SW480 (cell line): ENCODE measurements around the gene ELAVL1.
"Not testable (repeated sequence)": the region's sequence is repeated elsewhere in the genome, so short reads cannot be mapped to it uniquely, and the experiment has no call there.

Experiments
- DNase-seq: peaks from one replicate; pipeline ENCODE4 v3.0.0-alpha.2; 2016; ENCODE audit warnings: low spot score

ELAVL1 gene

GRCh38 chr19:7921967-7922835, 83.2 kb downstream of the ELAVL1 start:
- no peak for DNase-seq

DNA sequence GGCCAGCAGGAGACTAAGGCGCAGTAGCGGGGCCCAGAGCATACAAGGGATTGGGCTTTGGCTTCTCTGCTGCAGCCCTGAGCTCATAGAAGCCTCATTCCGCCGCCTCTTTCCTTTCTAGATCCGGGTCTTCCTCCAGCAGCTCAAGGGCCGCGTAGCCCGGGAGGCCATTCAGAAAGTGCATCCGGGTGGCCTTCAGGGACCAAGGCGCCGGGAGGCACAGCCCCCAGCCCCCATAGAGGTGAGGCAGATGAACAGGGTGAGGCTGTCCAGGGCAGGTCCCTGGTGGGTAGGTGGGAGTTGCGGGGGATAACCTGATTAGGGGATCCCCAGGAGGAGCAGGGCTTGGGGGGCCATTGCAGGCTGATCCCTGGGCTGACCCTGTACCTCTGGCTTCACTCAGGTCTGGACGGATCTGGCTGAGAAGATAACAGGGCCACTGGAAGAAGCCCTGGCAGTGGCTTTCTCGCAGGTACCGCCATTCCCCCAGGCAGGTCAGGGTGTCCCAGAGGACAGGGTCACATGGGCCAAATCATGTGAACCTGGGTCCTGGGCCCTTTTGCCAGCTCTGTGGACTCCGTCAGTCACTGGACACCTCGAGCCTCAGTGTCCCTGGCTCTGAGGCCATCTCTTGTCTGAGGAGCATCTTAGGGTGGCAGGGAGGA, 84.0 kb downstream of the ELAVL1 start:
- DNase-seq = no peak

GRCh38 chr19:7920519-7921301, 84.7 kb downstream of the ELAVL1 start:
- DNase-seq = peak; percentile 95

DNA sequence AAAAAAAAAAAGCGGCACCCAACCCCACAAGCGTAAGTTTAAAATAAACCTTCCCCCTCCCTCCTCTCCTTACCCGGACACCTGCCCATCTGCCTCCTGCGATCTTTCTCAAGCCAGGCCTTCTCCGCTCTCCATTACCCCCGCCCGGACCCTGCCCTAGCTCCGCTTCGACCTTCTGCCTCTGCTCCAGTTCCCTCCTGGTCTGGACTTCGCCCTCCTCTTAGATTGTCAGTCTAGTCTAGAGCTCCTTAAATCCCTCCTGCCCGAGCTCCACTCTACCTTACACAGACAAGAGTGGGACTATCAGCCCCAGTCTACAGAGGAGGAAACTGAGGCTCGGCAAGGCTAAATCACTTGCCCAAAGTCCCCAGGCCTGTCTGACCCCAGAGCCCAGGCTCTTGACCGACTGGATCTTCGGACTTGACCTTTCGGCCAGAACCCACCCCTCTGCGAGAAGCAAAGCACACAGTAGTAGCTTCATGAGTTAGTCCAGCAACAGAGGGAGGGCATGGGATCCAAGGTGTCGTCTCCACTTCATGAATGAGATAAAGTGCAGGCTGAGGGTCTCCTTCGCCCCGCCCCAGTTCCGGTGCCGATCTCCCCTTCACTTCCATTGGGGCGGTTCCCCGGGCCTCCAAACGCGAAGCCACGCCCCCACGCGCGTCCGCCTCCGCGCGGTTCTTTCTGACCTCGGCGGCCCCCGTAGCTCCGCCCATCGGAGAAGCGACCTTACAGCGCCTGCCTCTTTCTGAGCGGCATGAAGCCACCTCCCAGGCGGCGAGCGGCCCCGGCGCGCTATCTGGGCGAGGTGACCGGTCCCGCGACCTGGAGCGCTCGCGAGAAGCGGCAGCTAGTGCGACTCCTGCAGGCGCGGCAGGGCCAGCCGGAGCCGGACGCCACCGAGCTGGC, 85.6 kb downstream of the ELAVL1 start, which contains the start of gene SNAPC2:
Gene SNAPC2, plus strand, starts transcription at position 729 of the 909 bp plus-strand sequence. Its CDS starts 29 bp downstream, at position 758.
- peak; percentile 93 for DNase-seq

DNA sequence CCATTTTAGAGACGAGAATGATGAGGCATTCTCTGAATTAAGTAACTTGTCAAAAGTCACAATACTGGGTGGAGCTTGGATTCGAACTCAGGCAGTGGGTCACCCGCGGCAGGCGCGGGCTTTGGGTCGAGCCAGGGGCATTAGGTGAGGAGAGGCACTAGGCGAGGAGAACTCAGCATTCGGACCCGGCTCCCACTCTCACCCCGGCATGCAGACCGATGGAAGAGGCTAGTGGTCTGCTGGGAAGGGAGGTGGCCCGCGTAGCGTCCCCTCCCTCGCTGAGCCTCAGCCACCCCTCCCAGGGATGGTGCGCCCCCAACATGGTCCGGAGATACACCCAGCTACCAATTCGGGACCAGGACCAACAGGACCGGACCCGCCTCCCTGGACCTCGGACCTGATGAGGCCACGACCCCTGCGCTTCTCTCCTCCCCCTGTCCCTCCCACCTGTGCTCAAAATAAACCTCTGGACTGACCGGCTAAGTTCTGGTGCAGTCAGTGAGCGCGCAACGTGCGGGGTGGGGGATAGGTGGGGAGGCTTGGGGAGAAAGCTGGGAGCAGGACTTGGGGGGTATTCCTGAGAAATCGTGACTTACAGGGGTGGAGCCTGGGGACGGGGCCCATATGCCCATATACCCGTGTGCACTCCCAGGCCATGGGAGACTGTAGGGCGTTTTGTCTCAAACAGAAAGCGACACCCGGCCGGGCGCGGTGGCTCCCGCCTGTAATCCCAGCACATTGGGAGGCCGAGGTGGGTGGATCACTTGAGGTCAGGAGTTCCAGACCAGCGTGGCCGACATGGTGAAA, 86.6 kb downstream of the ELAVL1 start:
- no peak for DNase-seq

GRCh38 chr19:7918062-7918614, 87.3 kb downstream of the ELAVL1 start:
- not testable (repeated sequence) for DNase-seq

- DNase-seq = peak; percentile 68
Observed at GRCh38 chr19:7917267-7918061, 88.0 kb downstream of the ELAVL1 start.

DNA sequence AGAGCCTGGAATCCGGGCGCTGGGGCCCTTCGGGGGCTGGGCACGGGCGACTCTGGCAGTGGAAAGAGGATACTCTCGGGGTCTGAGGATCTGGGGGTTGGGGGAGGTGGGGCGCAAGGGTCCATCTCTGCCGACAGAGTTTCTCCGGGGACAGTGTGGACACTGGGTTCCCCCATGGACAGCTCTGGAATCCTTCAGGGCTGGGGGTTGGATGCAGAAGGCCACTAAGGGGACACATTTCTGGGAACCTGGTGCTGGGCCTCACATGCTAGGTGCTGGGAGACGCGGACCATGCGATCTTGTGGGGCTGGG, 88.5 kb downstream of the ELAVL1 start:
- peak; percentile 34 for DNase-seq

GRCh38 chr19:7916103-7916954, 89.1 kb downstream of the ELAVL1 start:
- peak; percentile 46 for DNase-seq

DNA sequence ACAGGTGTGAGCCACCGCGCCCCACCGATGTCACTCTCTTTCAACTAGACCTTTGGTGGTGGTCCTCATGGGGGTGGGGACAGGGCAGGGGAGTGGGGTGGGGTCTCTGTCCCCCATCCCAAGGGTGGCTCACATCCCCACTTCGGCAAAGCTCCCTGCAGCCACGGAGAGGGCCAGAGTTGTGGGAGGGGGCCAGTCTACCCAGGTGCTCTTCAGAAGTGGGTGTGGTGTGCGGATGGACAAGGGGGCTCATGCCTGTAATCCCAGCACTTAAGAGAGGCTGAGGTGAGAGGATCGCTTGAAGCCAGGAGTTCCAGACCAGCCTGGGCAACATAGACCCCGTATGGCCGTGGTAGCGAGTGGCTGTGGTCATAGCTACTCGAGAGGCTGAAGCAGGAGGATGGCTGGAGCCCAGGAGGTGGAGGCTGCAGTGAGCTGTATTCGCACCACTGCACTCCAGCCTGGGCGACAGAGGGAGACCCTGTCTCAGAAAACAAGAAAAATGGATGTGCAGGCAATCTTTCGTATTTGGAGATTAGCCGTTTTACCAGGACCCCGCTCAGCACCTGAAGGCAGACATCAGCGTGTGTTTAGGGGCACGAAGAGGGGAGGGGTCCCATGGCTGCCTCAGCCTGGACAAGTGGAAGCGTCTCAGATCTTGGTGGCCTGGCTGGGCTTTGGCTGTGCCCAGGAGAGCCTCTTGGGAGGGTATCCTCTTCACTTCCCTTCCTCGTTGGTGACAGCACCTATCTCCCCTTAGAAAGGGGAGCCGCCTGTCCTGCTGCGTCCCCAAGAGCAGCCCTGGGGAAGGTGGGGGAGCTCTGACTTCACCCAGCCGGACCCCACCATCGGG, 90.0 kb downstream of the ELAVL1 start:
- DNase-seq = no peak

GRCh38 chr19:7914598-7915045, 90.8 kb downstream of the ELAVL1 start, which contains the start of gene TGFBR3L:
TGFBR3L (plus strand) TSS chr19:7914830.
- no peak for DNase-seq

DNA sequence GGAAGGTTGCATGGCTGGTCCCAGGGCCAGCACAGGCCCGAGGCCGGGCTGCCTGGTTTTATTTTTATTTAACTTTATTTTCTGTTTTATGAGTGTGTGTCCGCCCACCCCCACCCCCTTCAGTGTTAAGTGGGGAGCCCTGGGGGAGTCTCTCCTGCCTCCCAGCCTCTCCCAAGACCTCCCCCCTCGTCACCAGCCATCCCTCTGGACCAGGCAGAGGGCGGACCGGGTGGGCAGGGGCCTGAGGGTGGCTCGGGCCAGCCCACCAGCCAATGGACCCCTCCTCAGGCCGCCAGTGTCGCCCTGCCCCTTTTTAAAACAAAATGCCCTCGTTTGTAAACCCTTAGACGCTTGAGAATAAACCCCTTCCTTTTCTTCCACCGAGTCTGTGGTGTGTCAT, 91.3 kb downstream of the ELAVL1 start:
- DNase-seq = no peak

DNA sequence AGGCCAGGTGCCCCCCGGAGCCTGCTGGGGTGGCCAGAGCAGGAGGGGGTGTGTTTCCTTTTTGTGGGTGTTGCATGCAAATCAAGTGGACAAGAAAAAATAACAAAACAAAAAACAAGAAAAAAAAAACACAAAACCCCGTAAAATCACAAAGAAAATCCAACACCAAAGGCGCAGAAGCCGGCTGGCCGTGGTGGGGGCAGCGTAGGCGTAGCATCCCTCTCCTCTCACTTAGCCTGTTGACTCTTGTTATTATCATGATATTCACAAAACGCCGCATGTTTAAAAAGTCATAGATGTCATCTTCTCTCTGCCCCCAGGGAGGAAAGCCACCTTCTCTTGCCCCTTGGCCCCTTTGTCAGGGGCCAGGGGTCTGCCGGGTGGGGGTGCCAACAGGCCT, 91.8 kb downstream of the ELAVL1 start:
- no peak for DNase-seq

DNA sequence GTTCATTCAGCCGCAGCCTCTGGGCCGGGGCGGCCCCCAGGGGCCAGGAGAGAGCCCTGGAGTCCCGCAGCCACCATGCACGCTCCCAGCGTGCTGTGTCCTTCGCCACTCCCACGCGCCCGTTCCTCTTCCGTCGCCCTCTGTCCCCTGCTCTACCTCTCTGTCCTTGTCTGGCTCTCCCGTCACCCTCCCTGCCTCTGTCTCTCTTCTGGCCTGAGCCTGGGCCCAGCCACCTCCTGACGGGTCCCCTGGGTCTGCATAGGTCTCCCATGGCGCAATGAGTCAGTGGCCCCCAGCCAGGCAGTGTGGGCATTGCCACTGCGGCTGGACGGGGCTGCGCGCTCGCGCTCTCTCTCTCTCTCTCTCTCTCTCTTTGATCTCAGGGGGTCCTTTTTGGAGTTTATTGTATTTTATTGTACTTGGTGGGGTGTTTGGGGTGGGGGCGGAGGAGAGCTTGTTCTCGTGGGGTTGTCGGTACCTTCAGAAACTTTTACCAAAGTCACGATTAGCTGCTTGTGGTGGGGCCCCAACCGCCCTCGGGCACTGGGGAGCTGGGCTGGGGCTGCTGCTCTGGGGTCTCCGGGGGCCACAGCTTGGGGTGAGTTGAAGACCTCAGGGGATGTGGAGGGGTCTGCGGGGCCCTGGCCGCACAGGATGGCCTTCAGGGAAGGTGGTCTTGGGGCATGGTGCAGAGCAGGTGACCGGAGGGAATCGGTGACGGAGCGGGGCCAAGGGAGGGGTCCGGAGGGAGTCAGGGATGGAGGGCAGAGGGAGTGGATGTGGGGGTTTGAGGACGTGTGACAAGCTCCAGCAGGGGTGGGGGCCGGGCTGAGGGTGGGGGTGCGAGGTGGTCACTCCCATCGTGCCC, 92.5 kb downstream of the ELAVL1 start:
- DNase-seq = no peak

- DNase-seq = no peak
Observed at GRCh38 chr19:7912144-7912696, 93.2 kb downstream of the ELAVL1 start.

GRCh38 chr19:7911508-7912143, 93.8 kb downstream of the ELAVL1 start:
- no peak for DNase-seq
